DND-41 (cell line): ENCODE results near the gene ZNF236.
"Not testable (repeated sequence)": the region's sequence is repeated elsewhere in the genome, so short reads cannot be mapped to it uniquely, and the experiment has no call there.

Experiments
- ATAC-seq: fragments of 200-7000 bp; cut with Tn5 transposase; 3 replicates; pipeline ENCODE4 v1.9.1; 2021; ENCODE audit warnings: low read depth; ENCODE audit not compliant: insufficient read depth
- DNase-seq: peaks from one replicate; pipeline ENCODE4 v3.0.0-alpha.2; 2020
- H2AFZ ChIP-seq: 2 replicates; pipeline ENCODE4 v1.6.0; 2012; ENCODE audit warnings: low read depth, low read length
- H3K27ac ChIP-seq: 2 replicates; pipeline ENCODE4 v1.5.1; 2012; ENCODE audit warnings: low read length, inconsistent platforms
- H3K27me3 ChIP-seq: fragments of 200-600 bp; sonication (generic); 2 replicates; pipeline ENCODE4 v1.6.0; 2012; ENCODE audit warnings: low read length, mild to moderate bottlenecking, inconsistent platforms; ENCODE audit not compliant: insufficient read depth, poor library complexity
- H3K36me3 ChIP-seq: 2 replicates; pipeline ENCODE4 v1.5.1; 2012; ENCODE audit warnings: low read length, inconsistent platforms; ENCODE audit not compliant: insufficient read depth
- H3K4me1 ChIP-seq: 2 replicates; pipeline ENCODE4 v1.5.1; 2012; ENCODE audit warnings: mild to moderate bottlenecking, low read length; ENCODE audit not compliant: insufficient read depth
- H3K4me2 ChIP-seq: 2 replicates; pipeline ENCODE4 v1.6.0; 2012; ENCODE audit warnings: mild to moderate bottlenecking, moderate library complexity, low read length, inconsistent platforms; ENCODE audit not compliant: insufficient read depth
- H3K4me3 ChIP-seq, 2 experiments: fragments of 200-600 bp in 1 of 2; shearing (Covaris generic) in 1 of 2; 2 replicates each; pipeline ENCODE4 v1.5.1; 2012 to 2016; ENCODE audit warnings: inconsistent platforms in 2 of 2, low read length in 2 of 2, mild to moderate bottlenecking in 2 of 2, low read depth in 1 of 2, moderate library complexity in 1 of 2
- H3K79me2 ChIP-seq: 2 replicates; pipeline ENCODE4 v1.6.0; 2012; ENCODE audit warnings: low read length, inconsistent platforms; ENCODE audit not compliant: insufficient read depth
- H3K9ac ChIP-seq: 2 replicates; pipeline ENCODE4 v1.6.0; 2012; ENCODE audit warnings: low read depth, mild to moderate bottlenecking, inconsistent platforms, low read length, moderate library complexity
- H3K9me3 ChIP-seq: 2 replicates; pipeline ENCODE4 v1.5.1; 2012; ENCODE audit warnings: low read length, moderate library complexity, mild to moderate bottlenecking, inconsistent platforms; ENCODE audit not compliant: insufficient read depth, severe bottlenecking
- H4K20me1 ChIP-seq: 2 replicates; pipeline ENCODE4 v1.6.0; 2012; ENCODE audit warnings: low read length; ENCODE audit not compliant: insufficient read depth
- EZH2 ChIP-seq: IDR thresholded peaks from 3 replicates; pipeline ENCODE4 v1.6.1; 2012; ENCODE audit warnings: borderline replicate concordance, low read depth, mild to moderate bottlenecking, moderate library complexity, low read length, inconsistent platforms; ENCODE audit not compliant: severe bottlenecking
- TF ChIP-seq, protein P1 (sequence below): IDR thresholded peaks from 2 replicates; pipeline ENCODE4 v1.5.1; 2012; ENCODE audit warnings: borderline replicate concordance, low read length, moderate library complexity, mild to moderate bottlenecking; ENCODE audit not compliant: poor library complexity, severe bottlenecking; ENCODE audit errors: extremely low read depth

The ZNF236 gene

GRCh38 chr18:76803814-76804213 lies 18.5 kb upstream of the ZNF236 start:
- ATAC-seq (peak; percentile 90), DNase-seq (peak; percentile 74)
- Histone ChIP-seq H3K27ac (no peak overlapping the region), H3K36me3 (no peaks in the 10 kb centered on the region), H3K79me2 (no peaks in the 10 kb centered on the region), H2AFZ (no peak overlapping the region), H3K4me1 (peaks cover 6% of the 10 kb centered on the region; the same call in 1 of the 2 replicates), H3K9ac (no peak overlapping the region), H3K4me3 (no peak overlapping the region), H3K9me3 (no peaks in the 10 kb centered on the region), H3K27me3 (no peaks in the 10 kb centered on the region), H4K20me1 (no peaks in the 10 kb centered on the region), H3K4me2 (no peak overlapping the region)
- TF ChIP-seq, protein P1, sequence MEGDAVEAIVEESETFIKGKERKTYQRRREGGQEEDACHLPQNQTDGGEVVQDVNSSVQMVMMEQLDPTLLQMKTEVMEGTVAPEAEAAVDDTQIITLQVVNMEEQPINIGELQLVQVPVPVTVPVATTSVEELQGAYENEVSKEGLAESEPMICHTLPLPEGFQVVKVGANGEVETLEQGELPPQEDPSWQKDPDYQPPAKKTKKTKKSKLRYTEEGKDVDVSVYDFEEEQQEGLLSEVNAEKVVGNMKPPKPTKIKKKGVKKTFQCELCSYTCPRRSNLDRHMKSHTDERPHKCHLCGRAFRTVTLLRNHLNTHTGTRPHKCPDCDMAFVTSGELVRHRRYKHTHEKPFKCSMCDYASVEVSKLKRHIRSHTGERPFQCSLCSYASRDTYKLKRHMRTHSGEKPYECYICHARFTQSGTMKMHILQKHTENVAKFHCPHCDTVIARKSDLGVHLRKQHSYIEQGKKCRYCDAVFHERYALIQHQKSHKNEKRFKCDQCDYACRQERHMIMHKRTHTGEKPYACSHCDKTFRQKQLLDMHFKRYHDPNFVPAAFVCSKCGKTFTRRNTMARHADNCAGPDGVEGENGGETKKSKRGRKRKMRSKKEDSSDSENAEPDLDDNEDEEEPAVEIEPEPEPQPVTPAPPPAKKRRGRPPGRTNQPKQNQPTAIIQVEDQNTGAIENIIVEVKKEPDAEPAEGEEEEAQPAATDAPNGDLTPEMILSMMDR = peak; percentile 88
- no peak for TF ChIP-seq EZH2

DNA sequence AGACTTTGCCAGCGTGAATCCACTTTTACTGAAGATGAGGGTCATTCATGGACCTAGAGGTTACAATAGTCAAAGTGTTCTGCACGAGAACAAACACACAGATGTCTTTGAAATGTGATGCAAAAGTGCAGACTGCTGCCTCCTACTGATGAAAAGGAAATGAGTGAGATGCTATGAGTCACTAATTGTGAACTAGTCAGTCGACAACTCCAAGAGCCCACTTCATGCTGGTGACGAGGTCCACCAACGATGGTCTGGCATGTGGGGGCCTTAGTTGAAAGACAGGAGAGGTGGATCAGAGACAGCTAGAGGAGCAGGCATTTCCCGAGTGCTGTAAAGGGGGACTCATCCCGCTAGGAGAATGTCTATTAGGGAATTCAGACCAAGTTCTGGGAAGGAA lies 17.1 kb upstream of the ZNF236 start:
- Histone ChIP-seq H2AFZ (no peak overlapping the region), H3K27ac (no peak overlapping the region), H3K9ac (no peak overlapping the region), H3K79me2 (no peaks in the 10 kb centered on the region), H4K20me1 (no peaks in the 10 kb centered on the region), H3K4me2 (no peak overlapping the region), H3K4me1 (peaks cover 6% of the 10 kb centered on the region; the same call in 1 of the 2 replicates), H3K4me3 (no peak overlapping the region), H3K9me3 (no peaks in the 10 kb centered on the region), H3K36me3 (no peaks in the 10 kb centered on the region), H3K27me3 (no peaks in the 10 kb centered on the region)
- TF ChIP-seq, protein P1 = peak; percentile 55
- no peak for TF ChIP-seq EZH2
- no peak for DNase-seq
- no peak for ATAC-seq

DNA sequence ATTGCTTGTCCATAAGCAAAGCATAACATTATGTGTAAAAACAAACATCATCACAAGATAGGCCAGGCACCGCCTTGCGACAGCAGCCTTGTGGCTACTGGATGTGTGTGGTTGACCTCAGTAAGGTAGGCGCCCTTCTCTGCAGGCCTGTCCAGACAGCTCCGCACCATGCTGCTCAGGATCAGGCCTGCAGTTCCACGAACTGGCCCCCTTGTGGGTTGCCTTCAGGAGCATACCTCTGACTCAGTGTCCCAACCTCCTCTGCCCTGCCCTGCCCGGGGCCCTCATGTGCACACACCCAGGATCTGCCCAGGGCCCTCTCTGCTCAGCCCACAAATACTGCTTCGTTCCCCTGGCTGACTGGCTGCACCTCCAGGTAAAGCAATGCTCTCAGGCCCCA lies 16.1 kb upstream of the ZNF236 start:
- peaks cover 6% of the 10 kb centered on the region; the same call in 1 of the 2 replicates for H3K4me1 ChIP-seq
- DNase-seq (no peak), ATAC-seq (no peak)
- no peaks in the 10 kb centered on the region for H3K9me3 ChIP-seq
- no peaks in the 10 kb centered on the region for H3K79me2 ChIP-seq
- no peaks in the 10 kb centered on the region for H3K27me3 ChIP-seq
- no peak for TF ChIP-seq EZH2
- TF ChIP-seq, protein P1 = no peak
- no peaks in the 10 kb centered on the region for H4K20me1 ChIP-seq
- no peak overlapping the region for H3K9ac ChIP-seq
- no peak overlapping the region for H2AFZ ChIP-seq
- no peak overlapping the region for H3K4me3 ChIP-seq
- H3K27ac ChIP-seq = no peak overlapping the region
- H3K4me2 ChIP-seq = no peak overlapping the region
- no peaks in the 10 kb centered on the region for H3K36me3 ChIP-seq

DNA sequence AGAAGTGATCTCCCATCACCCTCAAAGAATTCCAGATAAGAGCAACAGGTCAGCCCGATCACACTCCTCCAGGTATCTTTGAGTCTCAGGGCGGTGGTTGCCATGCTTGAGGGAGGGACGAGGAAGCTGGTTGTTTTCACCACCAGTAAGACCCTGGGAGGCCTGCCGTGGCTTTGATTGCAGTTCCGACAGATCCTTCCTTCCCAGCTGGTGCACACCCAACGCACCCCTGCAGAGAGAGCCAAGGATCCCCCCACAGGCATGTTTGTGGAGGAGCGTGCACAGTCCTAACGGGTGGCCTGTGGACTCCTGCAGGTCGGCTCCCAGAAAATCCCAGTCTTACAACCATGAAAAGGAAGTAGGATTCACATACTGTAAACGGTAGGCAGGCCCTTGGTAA lies 13.8 kb upstream of the ZNF236 start:
- Histone ChIP-seq H3K4me3 (no peak overlapping the region), H3K36me3 (no peaks in the 10 kb centered on the region), H3K27me3 (no peaks in the 10 kb centered on the region), H3K9me3 (no peaks in the 10 kb centered on the region), H3K27ac (no peak overlapping the region), H3K4me1 (peaks cover 5% of the 10 kb centered on the region; the same call in 1 of the 2 replicates), H2AFZ (no peak overlapping the region), H3K79me2 (no peaks in the 10 kb centered on the region), H4K20me1 (no peaks in the 10 kb centered on the region), H3K9ac (no peak overlapping the region), H3K4me2 (no peak overlapping the region)
- DNase-seq (no peak), ATAC-seq (no peak)
- TF ChIP-seq, protein P1 = no peak
- no peak for TF ChIP-seq EZH2

DNA sequence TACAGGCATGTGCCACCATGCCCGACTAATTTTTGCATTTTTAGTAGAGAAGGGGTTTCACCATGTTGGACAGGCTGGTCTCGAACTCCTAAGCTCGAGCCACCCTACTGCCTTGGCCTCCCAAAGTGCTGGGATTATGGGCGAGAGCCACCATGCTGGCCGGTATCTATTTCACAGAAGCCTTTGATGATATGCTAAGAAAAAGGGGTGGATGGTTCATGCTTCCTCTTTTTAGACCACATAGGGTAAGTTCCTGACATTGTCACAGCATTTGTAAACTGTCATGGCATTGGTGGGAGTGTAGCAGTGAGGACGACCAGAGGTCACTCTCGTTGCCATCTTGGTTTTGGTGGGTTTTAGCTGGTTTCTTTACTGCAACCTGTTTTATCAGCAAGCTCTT lies 10.8 kb upstream of the ZNF236 start:
- not testable (repeated sequence) for H3K36me3 ChIP-seq, ATAC-seq, H3K79me2 ChIP-seq, H4K20me1 ChIP-seq, H2AFZ ChIP-seq, H3K4me3 ChIP-seq, H3K27me3 ChIP-seq, H3K9me3 ChIP-seq, H3K4me1 ChIP-seq, H3K9ac ChIP-seq, DNase-seq, H3K4me2 ChIP-seq, H3K27ac ChIP-seq
